HCT116 (cell line): ENCODE measurements around the gene DGKG. TPM values are rescaled to one million over a fixed set of nuclear protein-coding genes. Genes with fewer than 3 reads are reported as not detected.
A peak's percentile ranks its signal among the peaks of the same experiment; 100 is the strongest.

ENCODE experiments used
- ATAC-seq: fragments of 200-7000 bp; cut with Tn5 transposase; 2 replicates; pipeline ENCODE4 v1.9.1; 2020; ENCODE audit warnings: mild to moderate bottlenecking, moderate library complexity
- BruUV-seq: library from RNA; stranded (reverse); fragments of 400-500 nt; replicated peaks from 2 replicates; lab custom pipeline; 2021; lab: Mats Ljungman, UMichigan
- CTCF ChIA-PET: fragments of 300-600 bp; sonication (Branson Sonifier 250); formaldehyde crosslinking; loops from one replicate; lab custom pipeline; 2021; ENCODE audit warnings: antibody characterized with exemption; lab: Charles Lee
- POLR2A ChIA-PET: fragments of 300-600, 350-600 bp; sonication (Branson Sonifier 250); formaldehyde crosslinking; loops from one replicate; lab custom pipeline; 2021; ENCODE audit warnings: antibody characterized with exemption; lab: Charles Lee
- RAD21 ChIA-PET, 2 experiments: fragments of 300-600 bp; sonication (Branson Sonifier 250); formaldehyde crosslinking; loops; one replicate each; lab custom pipeline; 2023; ENCODE audit warnings: low total read pairs in 2 of 2; ENCODE audit not compliant: uncharacterized antibody in 2 of 2, unreplicated experiment in 2 of 2, low non-redundant PET in 1 of 2; lab: Charles Lee
- DNase-seq: peaks from one replicate; pipeline ENCODE4 v3.0.0-alpha.2; 2010; ENCODE audit warnings: low read depth, low spot score
- H2AFZ ChIP-seq: fragments of 200-600 bp; shearing (Covaris generic), sonication (generic); 2 replicates; pipeline ENCODE4 v1.6.1; 2017; ENCODE audit warnings: low read depth, mixed run types, mixed read lengths, antibody characterized with exemption, low read length; ENCODE audit not compliant: poor library complexity, severe bottlenecking
- H3K27ac ChIP-seq: 2 replicates; pipeline ENCODE4 v1.5.1; 2012; ENCODE audit warnings: low read depth, low read length
- H3K27me3 ChIP-seq: fragments of 200-600 bp; sonication (generic); 2 replicates; pipeline ENCODE4 v1.6.1; 2016; ENCODE audit warnings: mixed run types, low read length, mixed read lengths; ENCODE audit not compliant: insufficient read depth
- H3K36me3 ChIP-seq, 2 experiments: fragments of 200-500 bp in 1 of 2; fragments of 200-600 bp in 1 of 2; sonication (Bioruptor generic) in 1 of 2; sonication (generic) in 1 of 2; 2 replicates each; pipeline versions ENCODE4 v1.5.1 to v1.6.1; 2014 to 2016; ENCODE audit warnings: low read length in 2 of 2, inconsistent platforms in 1 of 2, mixed read lengths in 1 of 2, mixed run types in 1 of 2; ENCODE audit not compliant: insufficient read depth in 2 of 2, control insufficient read depth in 1 of 2
- H3K4me1 ChIP-seq, 2 experiments: fragments of 200-600 bp in 1 of 2; sonication (generic) in 1 of 2; 2 replicates each; pipeline versions ENCODE4 v1.5.1 to v1.6.1; 2012 to 2017; ENCODE audit warnings: low read length in 2 of 2, inconsistent platforms in 1 of 2, mild to moderate bottlenecking in 1 of 2, mixed read lengths in 1 of 2, mixed run types in 1 of 2, moderate library complexity in 1 of 2; ENCODE audit not compliant: insufficient read depth in 2 of 2, control insufficient read depth in 1 of 2
- H3K4me2 ChIP-seq: fragments of 200-600 bp; sonication (generic); 2 replicates; pipeline ENCODE4 v1.6.1; 2017; ENCODE audit warnings: mixed run types, low read length, mixed read lengths
- H3K4me3 ChIP-seq, 2 experiments: fragments of 200-600 bp in 1 of 2; sonication (generic) in 1 of 2; replicated peaks in 1 of 2; 2 replicates each; pipeline ENCODE4 v1.5.1; 2011 to 2016; ENCODE audit warnings: low read length in 2 of 2, control low read depth in 1 of 2, low read depth in 1 of 2, mild to moderate bottlenecking in 1 of 2, mixed read lengths in 1 of 2, mixed run types in 1 of 2
- H3K79me2 ChIP-seq: fragments of 200-600 bp; sonication (generic); 2 replicates; pipeline ENCODE4 v1.6.1; 2017; ENCODE audit warnings: mild to moderate bottlenecking, mixed run types, low read length, moderate library complexity, mixed read lengths; ENCODE audit not compliant: insufficient read depth
- H3K9ac ChIP-seq: fragments of 200-600 bp; sonication (generic); 2 replicates; pipeline ENCODE4 v1.6.1; 2016; ENCODE audit warnings: low read length, mixed read lengths
- H3K9me2 ChIP-seq: fragments of 200-600 bp; sonication (generic), shearing (Covaris generic); 2 replicates; pipeline ENCODE4 v1.6.1; 2017; ENCODE audit warnings: mixed run types, mild to moderate bottlenecking, moderate library complexity; ENCODE audit not compliant: insufficient read depth
- H3K9me3 ChIP-seq, 2 experiments: fragments of 200-500 bp in 1 of 2; fragments of 200-600 bp in 1 of 2; sonication (Bioruptor generic) in 1 of 2; sonication (generic) in 1 of 2; 2 replicates each; pipeline ENCODE4 v1.6.1; 2014 to 2017; ENCODE audit warnings: low read length in 2 of 2, mixed read lengths in 2 of 2, inconsistent platforms in 1 of 2, low read depth in 1 of 2, mild to moderate bottlenecking in 1 of 2, mixed run types in 1 of 2, moderate library complexity in 1 of 2; ENCODE audit not compliant: control insufficient read depth in 1 of 2, insufficient read depth in 1 of 2
- H4K20me1 ChIP-seq: fragments of 200-600 bp; sonication (generic), shearing (Covaris generic); 2 replicates; pipeline ENCODE4 v1.6.1; 2017; ENCODE audit warnings: mixed run types, mild to moderate bottlenecking, moderate library complexity; ENCODE audit not compliant: insufficient read depth
- CTCF ChIP-seq, 3 experiments: fragments of 200-600 bp in 1 of 3; sonication (generic) in 1 of 3; IDR thresholded peaks in 2 of 3; conservative IDR thresholded peaks in 1 of 3; 2 replicates each; pipeline ENCODE4 v1.5.1; 2012 to 2017; ENCODE audit warnings: low read depth in 2 of 3, low read length in 2 of 3, antibody characterized with exemption in 1 of 3, borderline replicate concordance in 1 of 3, control low read depth in 1 of 3, mild to moderate bottlenecking in 1 of 3, mixed read lengths in 1 of 3, mixed run types in 1 of 3, moderate library complexity in 1 of 3; ENCODE audit not compliant: insufficient read depth in 1 of 3
- EZH2phosphoT487 ChIP-seq: fragments of 200-600 bp; IDR thresholded peaks from 2 replicates; pipeline ENCODE4 v1.6.1; 2018; ENCODE audit warnings: antibody characterized with exemption, borderline replicate concordance
- RAD21 ChIP-seq: IDR thresholded peaks from 2 replicates; pipeline ENCODE4 v1.6.1; 2012; ENCODE audit warnings: low read depth, mild to moderate bottlenecking
- SRF ChIP-seq: IDR thresholded peaks from 2 replicates; pipeline ENCODE4 v1.6.1; 2012; ENCODE audit warnings: low read depth
- TCF7L2 ChIP-seq: IDR thresholded peaks from 2 replicates; pipeline ENCODE4 v1.7.0; 2011; ENCODE audit warnings: borderline replicate concordance, inconsistent platforms; ENCODE audit not compliant: insufficient read depth, insufficient read length; ENCODE audit errors: extremely low read depth
- ZFX ChIP-seq: fragments of 450-650 bp; IDR thresholded peaks from 2 replicates; pipeline ENCODE4 v1.6.1; 2017
- intact Hi-C: fragments of 100-400 bp; cut with micrococcal nuclease; formaldehyde crosslinking; loops from 2 replicates; pipeline ENCODE4 v1.10.0; 2022
- total RNA-seq: library from RNA; stranded (reverse); gene quantifications from one replicate; pipeline ENCODE4 v1.2.1, GENCODE V29; 2021; ENCODE audit not compliant: unreplicated experiment

The DGKG gene
- total RNA-seq, 1 experiment from 2014 or later = 4.8 TPM

DNA sequence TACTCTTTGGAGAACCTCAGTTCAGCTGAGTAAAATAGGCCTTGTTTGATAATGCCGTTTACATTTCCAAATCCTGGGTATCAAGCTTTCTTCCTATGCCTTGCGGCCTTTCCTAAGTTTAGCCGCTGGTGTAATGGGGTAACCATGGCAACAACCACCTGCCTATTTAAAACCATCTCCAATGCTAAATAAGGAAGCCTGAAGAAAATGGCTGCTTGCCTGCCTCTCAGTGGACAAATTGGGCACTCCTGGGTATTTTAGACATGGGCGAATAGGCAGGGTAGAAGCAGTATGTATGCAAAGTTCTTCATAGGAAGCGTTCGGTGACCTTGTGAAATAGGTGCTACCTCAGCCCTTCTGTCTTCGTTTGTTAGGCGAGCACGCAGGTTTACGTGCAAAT, 122.7 kb downstream of the DGKG start:
- no TSS peak for BruUV-seq
- no peaks in the 10 kb centered on the region for H3K9me2 ChIP-seq
- H3K79me2 ChIP-seq = no peaks in the 10 kb centered on the region
- ChIA-PET POLR2A (no interaction called here), CTCF (no interaction called here), RAD21 (no interaction called here)
- no peak overlapping the region for H3K27ac ChIP-seq
- no peak overlapping the region for H3K4me2 ChIP-seq
- TF ChIP-seq SRF (peak; percentile 50; the same call in 1 of the 2 replicates), CTCF (IDR thresholded peaks at IDR 0.05 in 2 of 3, conservative IDR thresholded peaks at IDR 0.05 in 1 of 3; ENCODE audit: borderline replicate concordance in 1 of 3, insufficient read depth in 1 of 3, low read depth in 2 of 3, low read length in 2 of 3) (peak in 1 of 3 experiments; percentile 23; a peak in 1 of 6 replicates), RAD21 (peak; percentile 28; the same call in 1 of the 2 replicates), TCF7L2 (no peak), EZH2phosphoT487 (no peak)
- no peak overlapping the region for H3K4me3 ChIP-seq
- no peaks in the 10 kb centered on the region for H3K9me3 ChIP-seq
- no peaks in the 10 kb centered on the region for H3K27me3 ChIP-seq
- no peak overlapping the region for H2AFZ ChIP-seq
- DNase-seq (no peak), ATAC-seq (no peak)
- H3K9ac ChIP-seq = no peak overlapping the region
- H4K20me1 ChIP-seq = no peaks in the 10 kb centered on the region
- H3K4me1 ChIP-seq = peaks cover 2 to 19% of the 10 kb centered on the region in 2 experiments; a peak in 3 of 4 replicates
- intact Hi-C loops = no loop called here
- H3K36me3 ChIP-seq = no peaks in the 10 kb centered on the region

DNA sequence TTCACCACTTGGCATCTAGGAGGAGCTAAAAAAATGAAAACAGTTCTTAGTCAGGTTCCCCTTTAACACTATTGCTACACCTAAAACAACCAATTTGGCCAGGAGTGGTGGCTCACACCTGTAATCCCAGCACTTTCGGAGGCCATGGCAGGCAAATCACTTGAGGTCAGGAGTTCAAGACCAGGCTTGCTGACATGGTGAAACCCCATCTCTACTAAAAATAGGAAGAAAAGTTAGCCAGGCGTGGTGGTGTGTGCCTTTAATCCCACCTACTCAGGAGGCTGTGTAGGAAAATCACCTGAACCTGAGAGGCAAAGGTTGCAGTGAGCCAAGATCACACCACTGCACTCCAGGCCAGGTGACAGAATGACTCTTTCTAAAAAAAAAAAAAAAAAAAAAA, 124.1 kb downstream of the DGKG start:
- ChIA-PET POLR2A (no interaction called here), RAD21 (no interaction called here), CTCF (no interaction called here)
- no TSS peak for BruUV-seq
- no peak for TF ChIP-seq ZFX
- H3K9me2 ChIP-seq = no peaks in the 10 kb centered on the region
- H3K79me2 ChIP-seq = no peaks in the 10 kb centered on the region
- H3K4me2 ChIP-seq = no peak overlapping the region
- no peaks in the 10 kb centered on the region for H3K36me3 ChIP-seq
- DNase-seq (no peak), ATAC-seq (no peak)
- H4K20me1 ChIP-seq = no peaks in the 10 kb centered on the region
- H3K9me3 ChIP-seq = no peaks in the 10 kb centered on the region
- H2AFZ ChIP-seq = no peak overlapping the region
- H3K9ac ChIP-seq = no peak overlapping the region
- no peaks in the 10 kb centered on the region for H3K27me3 ChIP-seq
- H3K4me1 ChIP-seq = peaks cover 0 to 15% of the 10 kb centered on the region in 2 experiments; a peak in 2 of 4 replicates
- no peak overlapping the region for H3K27ac ChIP-seq
- intact Hi-C loops = no loop called here
- H3K4me3 ChIP-seq = no peak overlapping the region
